ENCODE data around the gene ZBTB20.

ZBTB20 gene

GRCh38 chr3:114758831-114759699 lies 388.0 kb downstream of the ZBTB20 start:
- no peak for TF ChIP-seq CTCF (conservative IDR thresholded peaks at IDR 0.05; ENCODE audit: low read depth)
- no peak for DNase-seq (ENCODE audit: low spot score)
- no peak overlapping the region for H3K27ac ChIP-seq
- POLR2A ChIA-PET (ENCODE audit: low non-redundant PET) = no interaction called here
- CTCF ChIA-PET = no interaction called here

GRCh38 chr3:114756506-114757279 lies 390.4 kb downstream of the ZBTB20 start:
- H3K27ac ChIP-seq = no peak overlapping the region
- ChIA-PET POLR2A (ENCODE audit: low non-redundant PET) (no interaction called here), CTCF (no interaction called here)
- no peak for TF ChIP-seq CTCF (conservative IDR thresholded peaks at IDR 0.05; ENCODE audit: low read depth)
- DNase-seq (ENCODE audit: low spot score) = no peak

GRCh38 chr3:114746502-114746901 lies 400.6 kb downstream of the ZBTB20 start:
- DNase-seq (ENCODE audit: low spot score) = no peak
- no peak overlapping the region for H3K27ac ChIP-seq
- POLR2A ChIA-PET (ENCODE audit: low non-redundant PET) = no interaction called here
- CTCF ChIA-PET = no interaction called here
- TF ChIP-seq CTCF (conservative IDR thresholded peaks at IDR 0.05; ENCODE audit: low read depth) = no peak

GRCh38 chr3:114745322-114746240 lies 401.5 kb downstream of the ZBTB20 start:
- ChIA-PET CTCF (no interaction called here), POLR2A (ENCODE audit: low non-redundant PET) (no interaction called here)
- DNase-seq (ENCODE audit: low spot score) = peak; percentile 13
- H3K27ac ChIP-seq = no peak overlapping the region
- TF ChIP-seq CTCF (conservative IDR thresholded peaks at IDR 0.05; ENCODE audit: low read depth) = no peak

- DNase-seq (ENCODE audit: low spot score) = no peak
- H3K27ac ChIP-seq = no peak overlapping the region
- no peak for TF ChIP-seq CTCF (conservative IDR thresholded peaks at IDR 0.05; ENCODE audit: low read depth)
- ChIA-PET CTCF (no interaction called here), POLR2A (ENCODE audit: low non-redundant PET) (no interaction called here)
Measured at GRCh38 chr3:114743746-114744485, 403.2 kb downstream of the ZBTB20 start.

All from RWPE1 (cell line).